DMS114 treated with DMSO at 0.1 percent for 48 hours (cell line): Measurements from ENCODE around the gene NF1.

ENCODE experiments used
- DNase-seq: peaks from one replicate; lab custom pipeline; 2025; ENCODE audit not compliant: unreplicated experiment; lab: John Stamatoyannopoulos, UW

Gene NF1

GRCh38 chr17:31398381-31399311 is 303.9 kb downstream of the NF1 start:
- no peak for DNase-seq

- no peak for DNase-seq
Observed at GRCh38 chr17:31400481-31400950, 305.7 kb downstream of the NF1 start.

GRCh38 chr17:31401456-31402254 is 306.9 kb downstream of the NF1 start:
- no peak for DNase-seq

GRCh38 chr17:31404028-31404949 is 309.5 kb downstream of the NF1 start:
- no peak for DNase-seq

DNA sequence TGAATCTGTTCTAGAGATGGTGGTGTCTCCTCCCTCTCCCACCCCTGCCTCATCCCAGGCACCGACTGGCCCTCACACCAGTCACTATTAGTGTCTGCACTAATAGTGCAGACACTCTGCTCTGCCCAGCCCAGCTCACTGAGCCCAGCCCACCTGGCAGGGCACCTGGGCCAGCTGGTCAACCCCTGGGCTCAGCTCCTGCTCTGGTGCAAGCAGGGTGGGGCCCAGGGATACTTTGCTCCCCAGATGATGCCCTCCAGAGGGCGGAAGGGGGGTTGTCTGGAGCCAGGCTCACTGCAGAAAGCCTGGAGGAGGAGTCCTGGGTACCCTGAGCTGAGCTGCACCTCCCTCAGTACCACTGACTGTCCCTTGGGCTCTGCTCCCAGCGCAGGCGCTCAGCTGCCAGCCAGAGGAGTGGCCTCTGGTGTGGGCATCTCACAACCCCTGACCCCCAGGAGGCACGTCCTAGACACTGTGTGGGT is 311.2 kb downstream of the NF1 start:
- no peak for DNase-seq

DNA sequence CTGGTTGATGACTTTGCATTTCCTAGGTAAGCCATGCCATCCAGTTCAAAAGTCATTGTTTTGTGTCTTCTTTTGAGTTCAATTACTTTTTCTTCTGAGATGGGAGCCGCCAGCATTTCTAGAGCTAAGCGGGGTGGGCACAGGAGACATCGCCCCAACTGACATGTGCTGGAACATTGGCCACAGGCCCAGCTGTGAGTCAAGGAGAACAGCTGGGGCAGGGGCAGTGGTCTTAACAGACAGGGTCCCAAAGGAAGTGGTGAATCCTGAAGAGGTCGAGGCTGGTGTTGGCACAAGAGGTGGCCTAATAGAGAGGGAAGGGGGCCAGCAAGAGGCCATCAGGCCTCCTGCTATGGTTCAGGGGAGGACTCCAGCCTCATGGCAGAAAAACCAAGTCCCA is 313.8 kb downstream of the NF1 start:
- DNase-seq, result no peak

DNA sequence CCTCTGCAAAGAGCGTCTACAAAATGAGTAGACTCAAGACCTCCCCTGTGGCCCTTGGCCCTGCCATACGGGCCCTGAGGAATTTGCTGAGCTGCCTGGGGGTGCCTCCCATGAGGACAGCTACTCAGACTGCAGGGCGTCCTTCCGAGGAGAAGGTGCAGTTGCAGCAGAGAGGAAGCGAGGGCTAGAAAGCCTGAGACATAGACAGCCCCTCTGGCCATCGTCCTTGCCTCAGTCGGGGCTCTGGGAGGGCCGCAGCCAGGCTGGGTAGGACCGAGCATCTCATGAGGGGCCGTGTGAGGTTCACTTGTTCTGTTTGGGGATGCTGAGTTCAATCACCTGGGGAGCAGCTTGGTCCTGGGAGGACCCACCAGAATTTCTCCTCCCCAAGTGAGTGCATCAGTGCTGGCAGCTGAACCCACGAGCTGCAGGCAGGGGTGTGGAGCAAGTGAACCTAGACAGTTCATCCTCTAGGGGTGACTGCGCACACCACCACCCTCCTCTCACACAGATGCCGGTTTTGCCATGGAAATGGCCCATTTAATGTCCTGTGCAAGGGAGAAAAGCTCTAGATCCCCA is 317.0 kb downstream of the NF1 start:
- no peak for DNase-seq

GRCh38 chr17:31412511-31412910 is 317.7 kb downstream of the NF1 start:
- no peak for DNase-seq

DNA sequence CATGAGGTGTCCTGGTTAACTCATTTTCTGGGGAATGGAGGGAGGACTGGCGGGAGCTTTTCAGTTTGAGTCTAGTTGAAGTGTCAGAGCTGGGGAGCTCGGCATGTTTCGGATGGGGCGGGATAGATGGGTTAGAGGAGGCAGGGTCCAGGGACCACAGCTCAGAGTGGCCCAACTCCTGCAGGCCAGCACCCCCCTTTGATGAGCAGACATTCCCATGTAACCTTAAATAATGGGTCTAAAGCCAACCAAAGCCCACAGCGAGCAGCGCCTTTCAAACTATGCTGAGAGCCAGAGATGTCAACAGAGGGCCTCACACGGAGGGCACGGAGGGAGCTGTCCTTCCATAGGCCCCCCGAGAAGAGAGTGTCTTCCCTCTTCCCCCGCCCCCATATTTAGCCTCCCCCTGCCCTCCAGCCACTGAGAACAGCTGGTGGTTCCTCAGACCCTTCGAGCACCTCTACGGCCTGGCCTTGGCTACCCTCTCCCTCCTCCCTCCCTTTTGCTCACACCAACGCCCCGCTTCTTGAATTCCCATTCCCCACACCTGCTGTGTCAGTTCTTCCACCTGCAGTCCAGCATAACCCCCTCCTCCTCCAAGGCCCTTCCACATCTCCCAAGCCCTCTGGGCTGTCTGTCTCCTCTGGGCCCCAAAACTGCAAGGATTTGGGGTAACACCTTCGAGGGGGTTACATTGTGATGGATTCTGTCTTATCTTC is 318.5 kb downstream of the NF1 start:
- DNase-seq, result no peak

GRCh38 chr17:31413874-31414549 is 319.2 kb downstream of the NF1 start:
- no peak for DNase-seq

DNA sequence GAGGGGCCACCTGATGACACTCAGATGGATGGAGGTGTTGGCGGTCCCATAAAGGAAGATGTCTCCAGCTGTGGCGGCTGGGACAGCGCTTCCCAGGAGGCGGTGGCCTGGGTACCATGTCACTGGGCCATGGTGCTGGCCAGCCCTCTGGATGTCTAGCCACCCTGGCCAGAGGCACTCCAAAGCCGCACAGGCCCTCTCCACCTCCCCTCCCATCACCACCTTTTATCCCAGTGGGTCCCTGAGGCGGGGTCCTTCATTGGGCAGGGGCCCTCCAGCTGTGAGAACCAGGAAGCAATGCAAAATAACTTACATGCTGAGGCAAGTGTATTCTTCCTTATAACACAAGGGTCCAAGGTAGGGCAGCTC is 319.8 kb downstream of the NF1 start:
- DNase-seq, result no peak

- DNase-seq, result no peak
Observed at GRCh38 chr17:31415004-31415454, 320.3 kb downstream of the NF1 start.

GRCh38 chr17:31415640-31416502 is 321.1 kb downstream of the NF1 start:
- no peak for DNase-seq

DNA sequence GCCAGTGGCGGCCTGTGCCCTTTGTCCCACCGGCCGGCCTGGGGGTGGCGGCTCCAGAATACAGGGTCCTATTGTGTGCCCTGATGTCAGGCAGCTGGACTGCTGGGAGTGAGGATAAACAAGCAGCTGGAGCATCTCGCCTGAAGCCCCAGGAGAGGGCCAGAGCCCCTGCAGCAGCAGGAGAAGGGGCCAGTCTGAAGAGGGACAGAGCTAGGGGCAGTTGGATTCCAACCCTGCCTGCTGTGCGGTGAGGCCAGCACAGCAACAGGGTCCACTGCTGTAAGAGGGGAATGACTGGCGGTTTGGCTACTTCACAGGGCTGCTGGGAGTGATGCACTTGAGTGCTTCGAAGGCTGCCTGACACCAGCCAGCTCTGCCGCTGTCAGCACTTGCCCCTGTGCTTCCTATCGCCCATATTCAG is 321.7 kb downstream of the NF1 start:
- no peak for DNase-seq

- no peak for DNase-seq
Observed at GRCh38 chr17:31417051-31417792, 322.4 kb downstream of the NF1 start.

DNA sequence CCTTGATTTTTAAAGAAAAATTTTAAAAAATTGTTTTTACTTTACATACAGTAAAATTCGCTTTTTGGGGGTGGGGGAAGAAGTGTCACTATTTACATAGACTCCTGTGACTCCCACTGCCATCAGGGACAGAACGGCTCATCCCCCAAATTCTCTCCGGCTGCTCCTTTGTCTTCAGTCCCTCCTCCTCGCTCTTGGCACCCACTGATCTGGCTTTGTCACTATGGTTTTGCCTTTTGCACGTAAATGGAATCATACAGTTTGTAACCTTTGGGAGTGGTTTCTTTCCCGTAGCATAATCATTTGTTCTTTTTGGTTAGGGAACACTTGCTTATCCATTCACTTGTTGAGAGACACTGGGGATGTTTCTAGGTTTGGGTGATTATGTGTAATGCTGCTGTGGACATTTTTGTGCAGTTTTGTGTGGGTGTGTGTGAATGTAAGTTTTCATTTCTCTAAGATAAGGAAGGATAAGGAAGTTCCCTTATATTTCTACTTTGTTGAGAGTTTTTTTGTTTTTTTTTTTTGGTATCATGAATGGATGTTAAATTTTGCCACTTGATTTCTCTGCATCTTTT is 324.1 kb downstream of the NF1 start:
- DNase-seq, result no peak

DNA sequence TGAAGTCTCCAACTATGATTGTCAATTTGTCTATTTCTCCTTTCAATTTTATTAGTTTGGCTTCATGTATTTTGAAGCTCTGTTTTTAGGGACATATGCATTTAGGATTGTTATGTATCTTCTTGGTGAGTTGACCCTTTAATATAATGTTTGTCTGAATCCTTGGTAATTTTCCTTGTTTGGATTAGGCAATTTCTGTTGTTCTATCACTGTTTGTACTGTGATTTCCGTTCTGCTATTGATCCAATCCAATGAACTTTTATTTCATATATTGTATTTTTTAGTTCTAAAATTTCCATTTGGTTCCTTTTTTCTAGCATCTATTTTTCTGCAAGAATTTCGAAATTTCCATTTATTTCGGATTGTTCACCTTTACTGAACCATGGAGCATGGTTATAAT is 327.7 kb downstream of the NF1 start:
- no peak for DNase-seq
